BE2C (cell line): ENCODE data around the gene PRCD. TPM values are rescaled to one million over a fixed set of nuclear protein-coding genes. Genes with fewer than 3 reads are reported as not detected.
A peak's percentile ranks its signal among the peaks of the same experiment; 100 is the strongest.

Experiments
- DNase-seq: peaks from one replicate; pipeline ENCODE4 v3.0.0-alpha.2; 2020
- H3K27me3 ChIP-seq: fragments of 250-450 bp; sonication (Bioruptor Pico); 2 replicates; pipeline ENCODE4 v1.5.1; 2020; ENCODE audit warnings: mild to moderate bottlenecking
- H3K36me3 ChIP-seq: fragments of 250-450 bp; sonication (Bioruptor Pico); 2 replicates; pipeline ENCODE4 v1.5.1; 2020; ENCODE audit warnings: mild to moderate bottlenecking
- H3K4me1 ChIP-seq: fragments of 250-450 bp; sonication (Bioruptor Pico); 2 replicates; pipeline ENCODE4 v1.5.1; 2020
- H3K4me3 ChIP-seq: 2 replicates; pipeline ENCODE4 v1.5.1; 2011; ENCODE audit warnings: low read depth, low read length
- H3K9me3 ChIP-seq: fragments of 250-450 bp; sonication (Bioruptor Pico); 2 replicates; pipeline ENCODE4 v1.5.1; 2020
- polyA plus RNA-seq: library from polyadenylated mRNA; unstranded; fragments of >200 nt; gene quantifications from one replicate; pipeline ENCODE4 v1.2.1, GENCODE V29; 2012; ENCODE audit warnings: low read depth, missing spikeins; ENCODE audit not compliant: insufficient read length, insufficient read depth
- TF ChIP-seq, protein P1 (sequence below): IDR thresholded peaks from 2 replicates; pipeline ENCODE4 v1.5.1; 2012; ENCODE audit warnings: mild to moderate bottlenecking, low read depth, low read length

The PRCD gene, protein sequence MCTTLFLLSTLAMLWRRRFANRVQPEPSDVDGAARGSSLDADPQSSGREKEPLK
- polyA plus RNA-seq = 44.2 TPM

DNA sequence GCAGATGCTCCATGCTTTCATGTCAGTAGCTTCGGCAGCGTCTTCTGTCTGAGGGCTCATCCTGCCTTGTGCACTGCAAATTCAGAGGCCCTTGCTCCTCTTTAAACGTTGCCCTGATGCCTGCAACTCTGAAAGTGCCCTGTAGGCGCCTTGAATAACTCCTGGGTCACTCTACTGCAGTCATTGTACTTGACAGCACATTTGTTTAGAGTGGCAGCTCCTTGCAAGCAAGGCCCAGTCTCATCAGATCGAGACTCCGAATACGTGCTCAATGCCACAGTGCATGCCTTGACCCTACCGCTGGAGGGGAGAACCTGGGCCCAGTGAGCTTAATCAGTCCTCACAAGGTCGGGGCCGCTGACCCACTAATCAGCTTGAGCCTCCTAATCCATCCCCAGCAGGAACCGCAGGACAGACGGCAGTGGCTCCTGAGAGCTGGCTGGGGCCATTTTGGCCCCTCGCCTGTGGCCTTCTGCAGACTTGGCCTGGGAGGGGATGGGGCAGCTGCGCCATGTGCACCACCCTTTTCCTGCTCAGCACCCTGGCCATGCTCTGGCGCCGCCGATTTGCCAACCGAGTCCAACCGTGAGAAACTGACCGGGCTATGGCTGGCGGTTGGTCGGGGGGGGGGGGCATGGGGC, at the start of gene PRCD:
Gene PRCD, plus strand, starts transcription at position 414 of the 641 bp plus-strand sequence. Its CDS starts 98 bp downstream, at position 512.
- peaks cover 23% of the 10 kb centered on the region for H3K36me3 ChIP-seq
- H3K9me3 ChIP-seq = no peaks in the 10 kb centered on the region
- peaks cover 45% of the 10 kb centered on the region for H3K4me1 ChIP-seq
- H3K27me3 ChIP-seq = no peaks in the 10 kb centered on the region
- no peak for DNase-seq
- TF ChIP-seq, protein P1, sequence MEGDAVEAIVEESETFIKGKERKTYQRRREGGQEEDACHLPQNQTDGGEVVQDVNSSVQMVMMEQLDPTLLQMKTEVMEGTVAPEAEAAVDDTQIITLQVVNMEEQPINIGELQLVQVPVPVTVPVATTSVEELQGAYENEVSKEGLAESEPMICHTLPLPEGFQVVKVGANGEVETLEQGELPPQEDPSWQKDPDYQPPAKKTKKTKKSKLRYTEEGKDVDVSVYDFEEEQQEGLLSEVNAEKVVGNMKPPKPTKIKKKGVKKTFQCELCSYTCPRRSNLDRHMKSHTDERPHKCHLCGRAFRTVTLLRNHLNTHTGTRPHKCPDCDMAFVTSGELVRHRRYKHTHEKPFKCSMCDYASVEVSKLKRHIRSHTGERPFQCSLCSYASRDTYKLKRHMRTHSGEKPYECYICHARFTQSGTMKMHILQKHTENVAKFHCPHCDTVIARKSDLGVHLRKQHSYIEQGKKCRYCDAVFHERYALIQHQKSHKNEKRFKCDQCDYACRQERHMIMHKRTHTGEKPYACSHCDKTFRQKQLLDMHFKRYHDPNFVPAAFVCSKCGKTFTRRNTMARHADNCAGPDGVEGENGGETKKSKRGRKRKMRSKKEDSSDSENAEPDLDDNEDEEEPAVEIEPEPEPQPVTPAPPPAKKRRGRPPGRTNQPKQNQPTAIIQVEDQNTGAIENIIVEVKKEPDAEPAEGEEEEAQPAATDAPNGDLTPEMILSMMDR = peak; percentile 18; the same call in 1 of the 2 replicates
- peak within 1 kb of the TSS; percentile 84 for H3K4me3 ChIP-seq

DNA sequence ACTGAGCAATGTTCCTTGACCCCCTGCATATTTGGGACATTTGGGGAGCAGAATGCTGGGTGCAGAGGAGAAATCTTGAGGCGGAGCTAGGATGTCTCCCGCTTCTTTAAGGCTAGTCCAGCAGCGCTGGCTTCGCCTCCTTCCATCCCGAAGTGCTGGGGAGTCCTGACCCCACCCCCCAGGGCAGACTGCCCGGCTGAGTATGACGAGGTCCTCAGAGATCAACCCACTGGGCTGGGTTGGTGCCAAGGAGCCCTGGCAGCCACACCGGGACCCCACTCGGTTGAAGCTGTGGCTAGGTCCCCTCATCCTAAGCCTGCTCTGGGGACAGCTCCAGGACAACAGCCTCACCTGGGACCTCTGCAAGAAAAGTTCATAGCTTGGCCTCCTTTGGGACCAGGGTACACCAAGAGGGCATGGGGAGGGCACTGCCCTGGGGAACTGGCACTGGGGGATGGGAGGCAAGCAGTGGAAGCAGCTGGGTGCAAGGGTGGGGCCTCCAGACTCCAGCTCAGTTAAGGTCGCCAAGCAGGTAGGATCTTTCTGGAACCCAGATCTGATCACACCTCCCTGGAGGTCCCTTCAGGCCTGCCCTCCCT, 49.6 kb upstream of the PRCD start:
- H3K4me3 ChIP-seq = no peak overlapping the region
- peak; percentile 10 for DNase-seq

DNA sequence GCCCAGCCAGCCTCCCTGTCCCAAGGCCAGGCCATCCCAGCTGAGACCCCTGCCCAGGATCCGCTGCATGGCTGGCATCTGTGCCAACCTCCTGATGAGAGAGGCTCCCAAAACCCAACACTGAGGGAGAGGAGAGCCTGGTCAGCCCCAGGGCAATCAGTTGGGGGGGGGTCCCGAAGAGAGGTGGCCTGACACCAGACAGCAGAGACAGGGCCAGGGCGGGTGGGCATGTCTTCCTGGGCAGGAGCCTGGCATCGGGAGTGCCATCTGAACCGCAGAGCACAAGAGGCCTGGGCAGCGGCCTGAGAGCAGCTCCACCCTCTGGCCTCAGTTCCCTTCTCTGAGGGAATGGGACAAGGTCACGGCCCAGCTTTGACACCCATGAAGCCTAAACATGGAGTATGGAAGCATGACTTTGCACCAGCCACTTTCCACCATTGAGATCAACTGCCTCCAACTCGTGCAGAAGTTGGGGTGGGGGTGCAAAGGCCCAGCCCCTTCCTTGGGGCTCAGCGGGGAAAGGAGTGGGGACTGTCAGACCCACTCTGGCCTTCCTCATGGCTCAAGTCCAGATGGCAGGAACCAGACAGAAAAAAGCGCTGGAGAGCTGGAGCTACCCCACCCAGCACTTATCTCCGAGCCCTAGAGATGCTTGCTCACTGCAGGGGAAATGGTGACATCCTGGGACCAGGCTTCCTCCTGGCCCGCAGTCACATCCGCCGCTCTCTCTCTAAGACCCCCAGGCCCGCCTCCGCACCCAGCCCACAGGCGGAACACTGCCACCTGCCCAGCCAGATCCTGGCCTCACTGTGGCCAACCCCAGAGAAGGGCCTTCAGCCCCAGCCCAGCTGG, 48.3 kb upstream of the PRCD start:
- Histone ChIP-seq H3K36me3 (no peaks in the 10 kb centered on the region), H3K27me3 (no peaks in the 10 kb centered on the region), H3K9me3 (no peaks in the 10 kb centered on the region), H3K4me1 (peaks cover 4% of the 10 kb centered on the region; the same call in 1 of the 2 replicates), H3K4me3 (no peak overlapping the region)
- TF ChIP-seq, protein P1 = no peak
- peak; percentile 9 for DNase-seq

More for the DNA sequence above, 49.6 kb upstream of the PRCD start:
- Histone ChIP-seq H3K36me3 (no peaks in the 10 kb centered on the region), H3K9me3 (no peaks in the 10 kb centered on the region), H3K27me3 (no peaks in the 10 kb centered on the region), H3K4me1 (peaks cover 4% of the 10 kb centered on the region; the same call in 1 of the 2 replicates)
- TF ChIP-seq, protein P1 = no peak

DNA sequence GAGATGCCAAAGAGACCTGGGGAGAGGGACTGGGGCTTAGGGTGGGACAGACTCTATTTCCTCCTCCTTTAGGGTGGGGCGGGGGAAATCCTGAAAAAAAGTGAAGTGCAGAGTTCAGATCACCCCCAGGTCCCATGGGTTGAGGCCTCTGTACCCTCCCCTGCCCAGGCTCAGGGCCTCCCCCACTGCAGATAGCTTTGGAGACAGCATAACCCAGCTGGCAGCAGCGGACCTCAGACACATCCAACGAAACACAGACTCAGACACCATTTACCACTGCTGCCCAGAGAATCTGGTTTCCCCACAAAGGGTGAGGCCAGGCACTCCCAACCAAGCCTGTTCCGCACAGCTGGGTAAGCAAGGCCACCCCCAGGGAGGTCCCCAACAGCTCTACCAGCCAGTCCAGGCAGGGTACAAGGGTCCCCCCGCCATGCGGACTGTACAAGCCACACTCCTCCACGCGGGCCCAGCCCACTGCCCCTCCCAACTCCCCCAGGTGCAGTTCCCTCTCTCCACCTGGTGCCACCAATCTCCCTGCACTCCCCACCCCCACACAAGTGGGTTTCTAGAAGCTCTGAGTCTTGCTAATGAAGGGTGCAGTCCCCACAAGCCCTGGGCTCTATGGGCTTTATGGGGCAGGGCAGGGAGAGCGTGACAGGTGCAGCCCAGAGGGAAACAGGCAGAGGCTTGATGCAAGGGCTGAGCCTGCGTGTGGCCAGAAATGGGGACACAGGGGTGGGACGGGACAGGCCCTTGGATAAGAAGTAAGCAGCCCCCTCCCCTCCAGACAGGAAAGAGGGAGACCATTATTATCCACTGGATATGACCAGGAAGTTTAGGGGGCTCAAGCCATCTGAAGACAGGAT, 47.5 kb upstream of the PRCD start:
- no peak for DNase-seq
- Histone ChIP-seq H3K9me3 (no peaks in the 10 kb centered on the region), H3K27me3 (no peaks in the 10 kb centered on the region), H3K36me3 (no peaks in the 10 kb centered on the region), H3K4me3 (no peak overlapping the region), H3K4me1 (peaks cover 4% of the 10 kb centered on the region)
- TF ChIP-seq, protein P1 = no peak

DNA sequence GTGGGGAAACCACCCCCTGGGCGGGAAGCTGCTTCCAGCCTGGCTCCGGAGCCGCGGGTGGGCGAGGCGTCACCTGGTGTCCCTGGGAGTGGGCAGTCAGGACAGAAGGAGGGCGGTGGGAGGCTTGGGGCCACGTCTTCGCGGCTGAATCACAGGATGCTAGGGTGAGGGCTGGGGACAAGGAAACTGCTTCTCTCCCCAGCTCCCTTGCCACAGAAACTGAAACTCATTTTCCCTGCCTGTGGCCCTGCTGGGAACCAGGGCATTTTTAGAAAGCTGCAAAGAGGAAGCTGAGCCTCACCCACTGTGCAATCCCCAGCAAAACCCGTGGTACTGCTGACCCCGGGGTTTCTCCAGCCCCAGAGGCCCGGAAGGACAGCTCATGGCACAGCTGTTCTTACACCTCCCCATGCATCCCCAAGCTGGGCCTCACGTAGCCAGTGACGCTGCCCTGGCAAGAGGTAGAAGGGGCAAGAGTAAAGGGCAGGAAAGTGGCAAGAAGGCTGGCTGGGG, 46.8 kb upstream of the PRCD start:
- TF ChIP-seq, protein P1 = no peak
- Histone ChIP-seq H3K4me1 (peaks cover 10% of the 10 kb centered on the region), H3K27me3 (no peaks in the 10 kb centered on the region), H3K36me3 (no peaks in the 10 kb centered on the region), H3K4me3 (no peak overlapping the region), H3K9me3 (no peaks in the 10 kb centered on the region)
- no peak for DNase-seq
